ENCODE data around the gene FAM234A.

FAM234A gene

DNA sequence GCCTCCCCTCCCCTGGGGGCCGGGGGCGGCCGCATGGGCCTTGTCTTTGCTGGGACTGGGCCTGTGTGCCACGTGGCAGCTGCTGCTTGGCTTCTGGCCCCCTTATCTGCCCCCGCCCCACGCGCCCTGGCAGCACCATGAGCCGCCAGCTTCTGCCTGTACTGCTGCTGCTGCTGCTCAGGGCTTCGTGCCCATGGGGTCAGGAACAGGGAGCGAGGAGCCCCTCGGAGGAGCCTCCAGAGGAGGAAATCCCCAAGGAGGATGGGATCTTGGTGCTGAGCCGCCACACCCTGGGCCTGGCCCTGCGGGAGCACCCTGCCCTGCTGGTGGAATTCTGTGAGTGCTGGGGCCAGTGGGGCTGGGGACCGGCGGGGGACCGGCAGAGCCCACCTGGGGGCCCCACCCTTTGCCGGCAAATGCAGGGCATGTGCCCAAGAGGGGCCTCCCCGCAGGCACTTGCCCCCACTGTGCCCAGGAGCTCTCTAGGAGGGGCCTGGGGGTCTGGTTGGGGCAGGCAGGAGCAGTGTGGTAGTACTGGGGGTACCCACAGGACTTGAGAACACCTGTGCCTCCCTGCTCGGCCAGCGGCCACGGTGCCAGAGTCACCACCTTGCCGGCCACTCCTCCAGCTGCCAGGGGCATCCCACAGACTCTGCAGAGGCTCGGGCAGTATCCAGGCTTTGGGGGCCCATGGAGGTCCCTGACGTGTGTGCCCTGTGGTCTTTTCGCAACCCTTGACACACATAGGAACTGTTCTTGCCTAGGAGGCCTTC is 48.6 kb downstream of the FAM234A start, which contains the start of gene PDIA2:
TSS of gene PDIA2 (plus strand) at position 132 of the 773 bp plus-strand sequence. CDS start at position 138, 6 bp downstream.
- DNase-seq, result no peak

DNA sequence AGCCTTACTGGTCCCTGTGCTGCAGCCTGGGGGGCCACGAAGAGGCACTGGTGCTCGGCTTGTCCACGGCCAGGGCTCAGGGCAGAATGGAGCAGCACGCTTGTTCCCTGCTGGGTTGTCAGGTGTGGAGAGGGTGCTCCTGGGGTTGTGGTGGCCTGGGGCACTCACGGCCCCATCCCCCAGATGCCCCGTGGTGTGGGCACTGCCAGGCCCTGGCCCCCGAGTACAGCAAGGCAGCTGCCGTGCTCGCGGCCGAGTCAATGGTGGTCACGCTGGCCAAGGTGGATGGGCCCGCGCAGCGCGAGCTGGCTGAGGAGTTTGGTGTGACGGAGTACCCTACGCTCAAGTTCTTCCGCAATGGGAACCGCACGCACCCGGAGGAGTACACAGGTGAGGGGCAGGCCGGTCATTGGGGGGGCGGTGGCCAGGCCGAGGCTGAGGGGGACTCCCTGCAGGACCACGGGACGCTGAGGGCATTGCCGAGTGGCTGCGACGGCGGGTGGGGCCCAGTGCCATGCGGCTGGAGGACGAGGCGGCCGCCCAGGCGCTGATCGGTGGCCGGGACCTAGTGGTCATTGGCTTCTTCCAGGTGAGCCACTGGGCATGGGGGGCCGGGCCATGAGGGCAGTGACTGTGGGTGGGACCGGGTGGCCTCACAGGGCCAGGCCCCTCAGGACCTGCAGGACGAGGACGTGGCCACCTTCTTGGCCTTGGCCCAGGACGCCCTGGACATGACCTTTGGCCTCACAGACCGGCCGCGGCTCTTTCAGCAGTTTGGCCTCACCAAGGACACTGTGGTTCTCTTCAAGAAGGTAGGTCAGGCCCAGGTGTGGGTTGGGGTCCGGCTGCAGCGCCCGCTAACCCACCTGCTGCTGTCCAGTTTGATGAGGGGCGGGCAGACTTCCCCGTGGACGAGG is 49.8 kb downstream of the FAM234A start:
- no peak for DNase-seq

DNA sequence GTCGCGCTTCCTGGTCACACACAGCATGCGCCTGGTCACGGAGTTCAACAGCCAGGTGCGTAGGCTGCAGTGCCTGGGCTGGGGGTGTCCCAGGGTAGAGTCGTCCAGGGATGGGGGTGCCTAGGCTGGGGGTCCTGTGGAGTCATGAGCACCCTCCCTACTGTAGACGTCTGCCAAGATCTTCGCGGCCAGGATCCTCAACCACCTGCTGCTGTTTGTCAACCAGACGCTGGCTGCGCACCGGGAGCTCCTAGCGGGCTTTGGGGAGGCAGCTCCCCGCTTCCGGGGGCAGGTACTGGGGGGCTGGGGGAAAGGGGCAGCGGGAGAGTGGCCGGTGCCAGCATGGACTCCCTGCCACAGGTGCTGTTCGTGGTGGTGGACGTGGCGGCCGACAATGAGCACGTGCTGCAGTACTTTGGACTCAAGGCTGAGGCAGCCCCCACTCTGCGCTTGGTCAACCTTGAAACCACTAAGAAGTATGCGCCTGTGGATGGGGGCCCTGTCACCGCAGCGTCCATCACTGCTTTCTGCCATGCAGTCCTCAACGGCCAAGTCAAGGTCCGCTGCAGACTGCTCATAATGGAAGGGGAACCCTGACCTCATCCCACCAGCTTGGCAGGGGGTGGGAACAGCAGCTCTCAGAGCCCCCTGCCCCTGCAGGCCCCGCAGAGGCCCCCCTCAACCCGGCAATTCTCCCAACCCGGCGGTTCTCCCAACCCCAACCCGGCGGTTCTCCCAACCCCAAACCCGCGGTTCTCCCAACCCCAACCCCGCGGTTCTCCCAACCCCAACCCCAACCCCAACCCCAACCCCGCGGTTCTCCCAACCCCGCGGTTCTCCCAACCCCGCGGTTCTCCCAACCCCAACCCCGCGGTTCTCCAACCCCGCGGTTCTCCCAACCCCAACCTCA is 50.8 kb downstream of the FAM234A start:
- DNase-seq, result no peak

DNA sequence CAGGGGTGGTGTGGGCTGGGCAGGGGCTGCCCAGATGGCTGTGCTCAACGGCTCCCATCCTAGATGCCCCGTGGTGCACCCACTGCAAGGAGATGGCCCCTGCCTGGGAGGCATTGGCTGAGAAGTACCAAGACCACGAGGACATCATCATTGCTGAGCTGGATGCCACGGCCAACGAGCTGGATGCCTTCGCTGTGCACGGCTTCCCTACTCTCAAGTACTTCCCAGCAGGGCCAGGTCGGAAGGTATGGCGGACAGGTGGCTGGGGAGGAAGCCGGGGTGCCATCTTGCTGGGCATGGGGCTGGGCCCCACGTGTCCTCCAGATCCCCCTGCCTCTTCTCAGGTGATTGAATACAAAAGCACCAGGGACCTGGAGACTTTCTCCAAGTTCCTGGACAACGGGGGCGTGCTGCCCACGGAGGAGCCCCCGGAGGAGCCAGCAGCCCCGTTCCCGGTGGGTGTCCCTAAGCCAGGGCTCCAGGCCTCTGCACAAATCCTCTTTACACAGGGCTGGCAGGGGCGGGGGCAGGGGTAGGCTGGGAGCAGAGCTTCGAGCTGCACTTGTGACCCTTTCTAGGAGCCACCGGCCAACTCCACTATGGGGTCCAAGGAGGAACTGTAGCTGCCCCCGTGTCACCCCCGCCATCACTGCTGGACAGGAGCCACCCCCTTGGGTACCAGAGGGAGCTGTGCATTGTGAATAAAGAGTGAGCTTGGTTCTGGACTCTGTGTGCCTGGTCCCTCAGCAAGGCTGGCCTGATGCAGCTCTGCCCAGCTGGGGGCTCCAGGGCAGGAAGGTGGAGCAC is 52.1 kb downstream of the FAM234A start:
- no peak for DNase-seq

DNA sequence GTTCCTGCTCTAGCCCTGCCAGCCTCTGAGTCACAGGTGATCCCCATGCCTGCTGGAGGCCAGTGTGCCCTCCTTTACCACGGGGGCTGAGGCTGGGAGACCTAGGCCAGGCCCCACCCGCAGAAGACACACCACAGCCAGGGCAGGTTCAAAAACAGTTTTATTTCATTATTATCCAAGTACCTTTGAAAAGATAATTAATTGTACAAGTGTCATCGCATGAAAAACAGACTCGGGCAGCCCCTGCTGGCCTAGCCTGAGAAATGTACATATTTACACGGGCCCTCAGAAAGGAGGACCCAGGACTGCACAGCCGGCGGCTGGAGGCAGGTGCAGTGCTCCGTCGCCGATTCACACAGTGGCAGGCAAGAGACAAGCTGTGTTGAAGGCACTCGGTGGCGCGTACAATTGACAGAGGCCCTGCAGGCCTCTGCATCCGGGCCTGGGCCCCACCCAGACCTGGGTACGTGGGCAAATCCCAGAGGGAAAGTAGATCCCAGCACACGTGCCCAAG is 52.7 kb downstream of the FAM234A start:
- DNase-seq, result no peak

DNA sequence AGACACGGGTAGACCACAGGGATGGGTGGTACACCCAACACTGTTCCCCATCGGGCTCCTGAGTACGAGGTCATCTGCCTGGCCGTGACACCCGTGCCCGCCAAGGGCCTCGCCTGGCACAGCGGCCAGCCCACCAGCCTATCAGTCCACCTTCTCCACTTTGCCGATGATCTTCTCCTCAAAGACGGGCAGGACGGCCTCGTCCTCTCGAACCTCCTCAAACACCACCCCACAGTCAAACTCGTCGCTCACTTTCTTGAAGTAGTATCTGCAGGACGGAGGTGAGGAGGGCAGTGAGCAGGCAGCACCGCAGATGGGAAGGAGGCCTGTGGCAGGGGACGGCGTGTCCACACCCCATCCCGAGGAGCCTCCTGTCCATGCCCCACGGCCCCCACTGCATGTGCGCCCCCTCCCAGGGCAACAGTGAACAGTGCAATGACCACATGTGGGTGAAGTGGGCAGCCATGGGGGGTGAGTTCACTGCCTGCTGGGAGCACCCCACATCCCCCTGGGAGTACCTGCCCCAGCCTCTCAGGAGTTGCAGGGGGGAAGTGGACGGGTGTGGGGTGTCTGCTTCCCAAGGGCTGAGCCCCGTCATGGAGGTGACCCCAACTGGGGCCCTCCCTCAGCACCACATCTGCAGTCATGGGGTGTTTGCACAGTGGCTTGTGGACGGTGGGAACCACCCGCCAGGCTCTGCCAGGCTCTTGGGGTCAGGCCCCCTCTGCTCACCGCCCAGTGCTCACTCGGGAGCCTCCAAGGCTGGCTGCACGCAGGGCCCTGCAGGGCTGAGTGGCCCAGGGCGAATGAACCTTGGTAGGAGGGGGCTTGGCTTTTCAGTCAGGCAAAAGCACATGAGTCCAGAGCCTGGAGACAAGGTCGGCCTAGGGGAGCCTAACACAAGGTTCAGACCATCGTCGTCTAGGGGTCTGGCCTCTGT is 53.6 kb downstream of the FAM234A start:
- no peak for DNase-seq

DNA sequence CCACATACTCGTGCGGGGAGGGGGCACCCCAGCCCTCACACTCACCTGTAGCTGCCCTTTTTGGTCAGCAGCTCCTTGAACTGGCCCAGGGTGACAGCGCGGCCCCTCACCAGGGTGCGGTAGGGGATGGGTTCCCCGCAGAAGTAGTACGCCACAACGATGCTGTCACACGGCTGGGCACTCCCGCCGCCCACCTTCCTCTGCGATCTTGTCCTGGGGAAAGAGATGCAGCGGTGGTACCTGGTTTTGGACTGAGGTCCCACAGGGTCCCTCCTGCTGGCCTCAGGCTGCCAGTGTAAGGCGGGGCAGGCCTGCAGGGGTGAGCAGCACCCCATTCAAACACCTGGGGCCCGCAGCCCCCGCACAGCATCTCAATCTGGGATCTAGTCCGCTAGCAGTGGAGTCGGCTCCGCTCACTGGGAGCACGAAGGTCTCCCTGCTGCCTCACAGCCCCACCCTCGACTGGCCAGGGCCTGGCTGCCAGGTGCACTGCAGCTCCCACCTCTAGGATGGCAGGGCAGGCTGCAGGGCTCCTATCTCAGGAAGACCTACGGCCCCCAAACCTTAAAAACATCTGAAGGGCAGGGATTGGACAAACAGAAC is 54.9 kb downstream of the FAM234A start:
- no peak for DNase-seq

DNA sequence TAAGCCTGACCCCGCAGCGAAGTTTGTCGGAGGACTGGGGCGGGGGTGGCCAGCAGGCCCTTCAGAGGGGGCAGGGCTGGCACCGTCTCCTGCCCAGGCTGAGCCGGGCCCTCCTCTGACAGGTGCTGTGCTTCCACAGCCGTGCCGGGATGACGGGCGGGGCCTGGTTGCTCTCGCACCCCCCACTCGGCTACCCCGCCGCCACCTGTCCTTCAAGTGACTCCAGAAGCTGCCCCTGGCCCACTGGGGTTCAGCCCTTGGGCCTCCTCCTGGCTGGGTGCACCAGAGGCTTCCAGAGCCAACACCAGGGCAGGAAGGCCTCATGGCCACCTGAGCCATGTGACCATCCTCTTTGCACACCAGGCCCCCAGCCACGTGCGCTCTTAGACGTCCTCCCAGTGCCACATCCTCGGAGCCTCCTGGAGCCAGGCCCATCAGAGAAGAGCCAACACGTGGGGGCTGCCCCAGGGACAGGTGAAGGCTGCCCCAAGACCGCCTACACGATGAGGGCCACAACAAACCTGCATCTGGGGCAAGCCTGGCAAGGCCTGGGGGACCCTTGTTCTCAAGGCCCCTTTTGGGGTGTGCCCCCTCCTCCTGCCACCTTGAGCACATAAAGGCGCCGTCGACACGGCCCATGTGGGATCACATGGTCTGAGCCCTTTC is 55.5 kb downstream of the FAM234A start:
- DNase-seq, result no peak

DNA sequence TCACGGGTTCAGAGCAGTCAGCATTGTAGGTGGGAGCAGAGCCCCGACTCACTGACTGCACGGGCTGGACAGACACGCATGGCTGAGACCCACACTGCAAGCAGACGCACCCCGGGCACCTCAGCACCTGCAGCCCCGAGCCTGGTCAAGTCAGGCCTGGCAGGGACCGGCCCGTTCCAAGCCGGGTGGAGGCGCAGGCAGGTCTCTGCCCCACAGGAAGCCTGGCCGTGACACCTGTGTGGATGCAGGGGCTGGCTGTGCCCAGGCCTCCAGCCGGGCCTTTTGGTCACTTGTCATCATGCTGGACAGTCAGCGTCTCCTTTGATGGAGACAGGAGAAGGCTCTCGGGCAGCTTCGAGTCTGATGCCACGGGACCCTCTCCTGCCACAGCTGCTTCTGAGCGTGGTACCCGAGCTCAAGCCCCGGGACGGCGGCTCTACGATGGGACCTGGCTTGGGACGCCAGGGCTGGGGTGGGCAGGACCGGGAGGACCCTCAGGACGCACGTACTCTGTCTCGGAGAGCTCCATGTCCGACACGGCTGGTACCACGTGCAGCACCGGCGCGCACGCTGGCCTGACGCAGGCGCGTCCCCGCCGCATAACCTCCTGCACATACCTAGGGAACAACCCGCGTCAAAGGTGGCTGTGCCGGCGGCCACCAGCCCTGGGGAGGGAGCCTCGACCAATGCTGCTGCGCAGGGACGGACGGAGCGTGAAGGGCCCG is 56.2 kb downstream of the FAM234A start:
- DNase-seq, result no peak

DNA sequence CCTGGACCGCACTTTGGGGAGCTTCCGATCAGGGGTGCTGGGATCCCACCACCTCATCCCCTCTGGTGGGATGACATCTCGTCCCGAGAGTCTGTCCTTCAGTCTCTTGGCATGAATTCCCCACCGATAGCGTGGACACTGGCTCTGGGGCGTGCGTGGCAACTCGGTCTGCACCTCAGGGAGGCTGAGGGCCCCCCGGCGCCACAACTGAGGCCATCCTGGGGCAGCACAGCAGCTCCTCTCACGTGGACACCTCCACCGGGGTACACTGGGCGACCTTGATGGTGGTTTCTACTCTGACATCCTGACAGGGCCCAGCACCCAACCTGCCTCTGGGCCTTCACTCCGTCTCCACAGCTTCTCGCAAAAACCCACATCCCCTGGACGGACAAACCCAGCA is 56.9 kb downstream of the FAM234A start:
- DNase-seq, result no peak

DNA sequence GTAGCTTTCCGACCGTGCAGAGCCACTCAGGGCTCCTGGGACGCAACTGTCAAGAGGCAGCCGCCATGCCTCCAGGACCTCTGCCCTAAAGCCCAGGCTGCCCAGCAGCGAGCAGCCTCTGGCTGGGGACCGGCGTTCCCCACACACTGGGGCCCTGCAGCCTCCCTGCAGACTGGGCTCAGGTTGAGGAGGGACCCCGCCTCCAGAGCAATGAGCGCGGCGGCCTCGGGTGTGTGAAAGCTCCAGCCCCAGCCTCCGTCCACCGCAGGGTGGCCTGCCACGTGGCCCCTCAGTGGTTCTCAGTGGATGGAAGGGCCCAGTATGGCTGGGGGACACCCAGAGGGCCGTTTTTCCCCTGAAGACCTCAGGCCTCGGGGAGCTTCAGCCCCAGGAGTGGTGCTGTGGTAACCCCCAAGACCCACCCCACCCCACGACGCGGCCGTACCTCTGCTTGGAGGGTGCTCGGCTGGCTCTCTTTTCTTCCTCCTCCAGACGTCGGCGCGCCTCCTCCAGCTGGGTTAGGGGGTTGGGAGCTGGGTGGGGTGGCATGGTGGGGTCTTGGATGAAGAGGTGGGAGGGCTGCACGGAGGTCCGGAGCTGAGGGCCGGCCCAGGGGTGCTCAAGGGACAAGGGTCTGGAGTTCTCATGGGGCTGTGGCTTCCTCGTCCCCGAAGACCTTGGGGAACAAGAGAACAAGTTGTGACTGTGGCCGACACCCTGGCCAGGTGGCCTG is 58.6 kb downstream of the FAM234A start:
- no peak for DNase-seq

DNA sequence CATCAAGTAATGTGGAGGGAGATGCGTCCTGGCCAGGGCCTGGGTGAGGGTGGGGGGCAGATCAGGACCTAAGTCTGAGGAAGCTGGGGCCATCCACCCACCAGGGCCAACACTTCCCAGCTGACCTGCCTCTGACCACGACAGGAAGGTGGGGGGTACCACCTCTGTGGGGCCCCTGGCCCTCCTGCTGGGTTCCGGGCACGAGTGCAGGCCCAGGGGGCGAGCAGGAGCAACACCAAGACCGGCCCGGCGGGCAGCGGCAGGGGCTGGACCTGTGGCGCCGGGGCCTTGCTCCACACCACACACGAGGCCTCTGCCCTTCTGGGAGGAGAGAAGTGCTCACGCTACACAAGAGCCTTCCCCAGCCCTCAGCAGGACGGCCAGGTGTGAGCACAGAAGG is 61.7 kb downstream of the FAM234A start:
- DNase-seq, result no peak

DNA sequence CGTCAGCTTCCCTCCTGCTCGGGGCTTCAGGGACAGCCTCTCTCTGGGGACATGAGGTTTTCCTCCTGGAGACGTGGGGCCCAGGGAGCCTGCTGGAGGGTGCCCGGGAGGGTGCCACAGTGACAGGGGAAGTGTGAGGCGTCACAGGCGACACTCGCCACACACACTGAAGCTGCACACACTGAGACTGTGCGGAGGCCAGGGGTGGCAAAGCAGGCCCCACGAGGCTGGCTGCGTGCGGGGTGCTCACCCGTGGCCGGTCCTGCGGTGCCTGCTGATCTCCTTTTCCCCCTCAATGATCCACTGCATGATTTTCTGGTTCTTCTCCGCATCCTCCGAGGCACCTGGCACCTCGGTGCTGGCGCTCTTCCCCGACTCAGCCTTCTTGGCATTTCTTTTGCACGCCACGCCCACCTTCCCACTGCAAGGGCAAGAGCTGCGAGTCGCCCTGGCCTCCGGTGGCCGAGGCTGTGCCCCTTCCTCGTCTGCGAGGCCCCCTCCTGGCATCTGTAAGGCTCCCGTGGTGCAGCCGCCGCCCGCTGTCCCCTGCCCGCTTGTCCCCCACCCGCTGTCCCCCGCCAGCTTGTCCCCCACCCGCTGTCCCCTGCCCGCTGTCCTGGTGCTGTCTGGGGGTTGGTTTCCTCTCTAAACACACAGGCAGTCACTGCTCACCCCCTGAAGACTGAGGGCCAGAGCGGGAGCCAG is 62.3 kb downstream of the FAM234A start:
- DNase-seq, result no peak

DNA sequence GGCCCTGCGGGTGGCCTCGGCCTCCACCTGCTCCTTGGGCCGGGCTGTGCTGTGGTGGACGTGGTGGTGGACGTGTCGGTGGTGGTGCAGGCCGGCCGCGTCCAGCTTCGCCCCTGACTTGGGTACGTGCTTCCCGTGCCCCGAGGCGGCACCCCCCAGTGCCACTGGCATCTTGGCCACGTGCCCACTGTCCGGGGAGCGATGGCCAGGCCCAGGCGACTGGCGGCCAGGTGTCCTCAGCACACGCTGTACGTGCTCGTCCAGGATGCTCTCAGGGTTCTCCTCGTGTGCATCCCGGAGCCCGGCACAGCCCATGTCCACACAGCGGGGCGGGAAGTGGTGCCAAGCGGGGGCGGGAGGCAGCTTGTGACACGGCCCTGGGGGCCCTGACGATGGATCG is 63.2 kb downstream of the FAM234A start:
- no peak for DNase-seq

DNA sequence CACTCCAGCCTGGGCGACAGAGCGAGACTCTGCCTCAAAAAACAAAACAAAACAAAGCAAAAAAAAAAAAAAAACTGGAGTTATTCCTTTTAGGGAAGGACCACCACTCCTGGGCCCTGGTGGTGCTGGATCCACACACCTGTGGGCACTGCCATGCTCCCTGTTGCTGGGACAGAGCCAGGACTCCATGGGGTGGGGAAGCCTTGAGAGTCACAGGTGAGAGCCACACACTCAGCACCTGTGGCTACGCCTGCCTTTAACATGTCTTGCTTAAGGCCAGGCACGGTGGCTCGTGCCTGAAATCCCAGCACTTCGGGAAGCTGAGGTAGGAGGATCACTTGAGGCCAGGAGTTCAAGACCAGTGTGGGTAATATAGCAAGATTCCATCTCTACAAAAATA is 66.6 kb downstream of the FAM234A start:
- no peak for DNase-seq

DNA sequence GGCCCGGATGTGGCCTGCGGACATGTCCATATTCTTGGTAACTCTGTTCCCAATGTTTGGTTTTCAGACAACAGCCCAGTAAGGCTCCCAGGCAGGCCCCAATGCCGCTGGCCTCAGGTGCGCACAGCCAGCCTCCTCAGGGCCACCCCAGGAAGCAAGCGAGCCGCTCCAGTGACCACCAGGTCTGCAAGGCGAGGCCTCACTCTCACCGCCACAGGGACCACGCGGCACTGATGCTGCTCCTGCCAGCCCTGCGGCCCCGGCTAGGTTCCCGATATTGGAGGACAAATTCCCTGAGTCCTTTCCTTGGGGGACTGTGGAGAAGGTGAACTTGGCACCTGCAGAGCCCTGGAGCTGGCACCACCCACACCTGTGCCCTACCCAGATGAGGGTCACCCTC is 67.3 kb downstream of the FAM234A start:
- DNase-seq, result no peak

DNA sequence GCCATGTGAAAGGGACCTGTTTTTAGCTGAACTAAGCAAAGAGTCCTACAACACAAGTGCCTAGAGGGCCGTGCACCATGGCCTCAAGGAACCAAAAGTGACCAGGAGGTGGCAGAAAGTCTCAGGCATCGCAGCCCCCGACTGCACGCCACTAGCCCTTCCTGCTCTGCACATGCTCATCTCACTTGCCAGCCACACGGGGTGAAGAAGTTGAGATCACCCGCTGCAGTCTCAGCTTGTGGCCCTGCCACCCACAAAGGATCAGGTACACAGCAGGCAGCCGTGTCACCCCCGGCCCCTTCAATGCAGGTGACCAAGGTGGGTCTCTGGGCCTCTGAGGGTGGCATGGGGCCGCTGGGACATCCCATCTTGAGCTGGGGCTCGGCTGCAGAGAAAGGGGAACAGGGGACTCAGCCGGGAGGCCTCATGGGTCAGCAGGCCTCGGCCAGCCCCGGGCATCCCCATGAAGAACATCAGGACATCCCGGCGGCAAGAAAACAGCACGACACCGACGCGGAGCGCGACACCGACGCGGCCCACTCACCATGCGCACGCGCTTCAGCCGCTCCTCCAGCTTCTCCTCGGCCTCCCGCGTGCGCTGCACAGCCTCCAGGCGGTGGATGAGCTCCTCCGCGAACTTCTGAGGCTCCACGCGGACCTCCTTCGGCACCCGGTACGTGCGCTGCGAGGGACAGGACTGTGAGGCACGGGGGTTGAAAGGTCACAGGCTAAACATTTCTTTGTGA is 69.3 kb downstream of the FAM234A start:
- DNase-seq, result no peak

All from NCI-H2029 treated with DMSO at 0.1 percent for 48 hours (cell line).